ENCODE data around the gene CDH8. TPM values are rescaled to one million over a fixed set of nuclear protein-coding genes. Genes with fewer than 3 reads are reported as not detected.

The CDH8 gene
- total RNA-seq, 1 experiment from 2014 or later = 2.5 TPM

DNA sequence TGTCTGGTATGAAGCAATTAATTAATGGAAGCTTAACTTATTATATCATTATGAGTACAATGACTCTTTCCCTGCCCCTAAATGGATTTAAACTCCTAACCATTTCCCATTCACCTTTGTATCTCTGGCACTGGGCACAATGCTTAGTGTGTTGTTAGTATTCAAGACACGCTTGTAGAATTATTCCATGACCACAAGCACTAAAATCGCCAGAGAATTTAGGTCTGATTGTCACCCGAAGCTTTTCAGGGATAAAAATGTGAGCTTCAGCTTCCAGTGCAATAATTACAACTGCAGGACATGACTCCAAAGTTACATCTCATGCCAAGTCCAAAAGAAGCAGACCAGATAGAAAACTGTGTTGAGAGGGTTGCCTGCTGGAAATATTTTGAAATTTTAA is 101.6 kb downstream of the CDH8 start:
- TF ChIP-seq TCF7L2 (IDR thresholded peaks at IDR 0.05; ENCODE audit: borderline replicate concordance, extremely low read depth, insufficient read depth, insufficient read length) = no peak
- TF ChIP-seq POLR2A (IDR thresholded peaks at IDR 0.05; ENCODE audit: borderline replicate concordance, extremely low read depth, insufficient read depth, insufficient read length) = no peak
- no peak for TF ChIP-seq SP1 (IDR thresholded peaks at IDR 0.05; ENCODE audit: low read depth)
- TF ChIP-seq ELF1 (IDR thresholded peaks at IDR 0.05; ENCODE audit: borderline replicate concordance, low read depth) = no peak
- TF ChIP-seq EZH2 (IDR thresholded peaks at IDR 0.05) = no peak
- TF ChIP-seq, protein P1, sequence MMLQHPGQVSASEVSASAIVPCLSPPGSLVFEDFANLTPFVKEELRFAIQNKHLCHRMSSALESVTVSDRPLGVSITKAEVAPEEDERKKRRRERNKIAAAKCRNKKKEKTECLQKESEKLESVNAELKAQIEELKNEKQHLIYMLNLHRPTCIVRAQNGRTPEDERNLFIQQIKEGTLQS (IDR thresholded peaks at IDR 0.05) = no peak
- no peak for TF ChIP-seq EGR1 (IDR thresholded peaks at IDR 0.05; ENCODE audit: low read depth)
- TF ChIP-seq YY1 (IDR thresholded peaks at IDR 0.05; ENCODE audit: extremely low read depth, insufficient replicate concordance, low read depth, low read length) = no peak
- CTCF ChIA-PET = no interaction called here
- intact Hi-C loops (cut with micrococcal nuclease) = no loop called here

DNA sequence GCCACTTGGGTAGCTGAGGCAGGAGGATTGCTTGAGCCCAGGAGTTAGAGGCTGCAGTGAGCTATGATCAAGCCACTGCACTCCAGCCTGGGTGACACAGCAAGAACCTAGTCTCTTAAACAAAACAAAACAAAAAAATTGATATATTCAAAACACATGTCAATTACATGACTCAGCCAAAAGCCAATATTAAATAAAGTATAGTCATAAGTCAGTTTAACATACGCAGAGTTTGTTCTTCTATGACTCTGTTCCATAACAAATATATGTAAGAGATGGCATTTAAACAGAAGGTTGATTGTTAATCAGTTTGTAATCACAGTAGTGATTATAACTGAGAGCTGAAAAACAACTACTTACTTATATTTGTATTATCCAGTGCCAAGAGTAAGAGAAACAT is 106.5 kb downstream of the CDH8 start:
- H3K27me3 ChIP-seq (ENCODE audit: insufficient read depth, low read length) = no peaks in the 10 kb centered on the region
- RAD21 ChIA-PET (ENCODE audit: low non-redundant PET in 1 of 2, low total read pairs in 2 of 2, uncharacterized antibody in 2 of 2, unreplicated experiment in 2 of 2) = no interaction called here
- H3K9me3 ChIP-seq (ENCODE audit: control insufficient read depth in 1 of 2, insufficient read depth in 1 of 2, low read depth in 1 of 2, low read length in 2 of 2) = peaks cover 8% of the 10 kb centered on the region in 2 experiments; a peak in 2 of 4 replicates
- intact Hi-C loops (cut with micrococcal nuclease) = no loop called here
- no TSS peak for BruUV-seq (replicated peaks)
- CTCF ChIA-PET = no interaction called here
- H3K27ac ChIP-seq (ENCODE audit: low read depth, low read length) = no peak overlapping the region
- H3K4me1 ChIP-seq (ENCODE audit: control insufficient read depth in 1 of 2, insufficient read depth in 2 of 2, low read length in 2 of 2) = no peaks in the 10 kb centered on the region
- TF ChIP-seq EZH2phosphoT487 (IDR thresholded peaks at IDR 0.05; ENCODE audit: borderline replicate concordance) (no peak), EZH2 (IDR thresholded peaks at IDR 0.05) (no peak), SRF (IDR thresholded peaks at IDR 0.05; ENCODE audit: low read depth) (no peak), CTCF (IDR thresholded peaks at IDR 0.05 in 2 of 3, conservative IDR thresholded peaks at IDR 0.05 in 1 of 3; ENCODE audit: borderline replicate concordance in 1 of 3, insufficient read depth in 1 of 3, low read depth in 2 of 3, low read length in 2 of 3) (no peak), JUND (IDR thresholded peaks at IDR 0.05) (no peak), REST (IDR thresholded peaks at IDR 0.05; ENCODE audit: low read depth) (no peak)
- TF ChIP-seq, protein P1 (IDR thresholded peaks at IDR 0.05) = no peak
- H3K79me2 ChIP-seq (ENCODE audit: insufficient read depth, low read length) = no peaks in the 10 kb centered on the region
- no peak overlapping the region for H3K4me3 ChIP-seq (replicated peaks in 1 of 2; ENCODE audit: low read depth in 1 of 2, low read length in 2 of 2)
- no peak overlapping the region for H3K4me2 ChIP-seq (ENCODE audit: low read length)
- H3K36me3 ChIP-seq (ENCODE audit: control insufficient read depth in 1 of 2, insufficient read depth in 2 of 2, low read length in 2 of 2) = no peaks in the 10 kb centered on the region
- ATAC-seq (no peak), DNase-seq (ENCODE audit: low read depth, low spot score) (no peak)
- H3K9me2 ChIP-seq (ENCODE audit: insufficient read depth) = no peaks in the 10 kb centered on the region
- H4K20me1 ChIP-seq (ENCODE audit: insufficient read depth) = no peaks in the 10 kb centered on the region
- POLR2A ChIA-PET = no interaction called here
- no peak overlapping the region for H3K9ac ChIP-seq (ENCODE audit: low read length)
- H2AFZ ChIP-seq (ENCODE audit: low read depth, low read length, poor library complexity, severe bottlenecking) = no peak overlapping the region

More for the DNA sequence above, 101.6 kb downstream of the CDH8 start:
- Histone ChIP-seq H3K27ac (ENCODE audit: low read depth, low read length) (no peak overlapping the region), H3K36me3 (ENCODE audit: control insufficient read depth in 1 of 2, insufficient read depth in 2 of 2, low read length in 2 of 2) (no peaks in the 10 kb centered on the region), H3K9me2 (ENCODE audit: insufficient read depth) (no peaks in the 10 kb centered on the region), H3K4me2 (ENCODE audit: low read length) (no peak overlapping the region), H3K4me3 (replicated peaks in 1 of 2; ENCODE audit: low read depth in 1 of 2, low read length in 2 of 2) (no peak overlapping the region), H4K20me1 (ENCODE audit: insufficient read depth) (no peaks in the 10 kb centered on the region), H3K9ac (ENCODE audit: low read length) (no peak overlapping the region), H3K79me2 (ENCODE audit: insufficient read depth, low read length) (no peaks in the 10 kb centered on the region), H3K9me3 (ENCODE audit: control insufficient read depth in 1 of 2, insufficient read depth in 1 of 2, low read depth in 1 of 2, low read length in 2 of 2) (peaks cover 0 to 10% of the 10 kb centered on the region in 2 experiments; a peak in 2 of 4 replicates), H2AFZ (ENCODE audit: low read depth, low read length, poor library complexity, severe bottlenecking) (no peak overlapping the region), H3K4me1 (ENCODE audit: control insufficient read depth in 1 of 2, insufficient read depth in 2 of 2, low read length in 2 of 2) (no peaks in the 10 kb centered on the region), H3K27me3 (ENCODE audit: insufficient read depth, low read length) (no peaks in the 10 kb centered on the region)
- no TSS peak for BruUV-seq (replicated peaks)
- POLR2A ChIA-PET = no interaction called here
- RAD21 ChIA-PET (ENCODE audit: low non-redundant PET in 1 of 2, low total read pairs in 2 of 2, uncharacterized antibody in 2 of 2, unreplicated experiment in 2 of 2) = no interaction called here
- DNase-seq (ENCODE audit: low read depth, low spot score) = no peak
- ATAC-seq = no peak
